ENCODE measurements around the gene WDR44. TPM values are rescaled to one million over a fixed set of nuclear protein-coding genes. Genes with fewer than 3 reads are reported as not detected.

The WDR44 gene
- total RNA-seq, 1 experiment from 2014 or later, result 16.2 TPM

DNA sequence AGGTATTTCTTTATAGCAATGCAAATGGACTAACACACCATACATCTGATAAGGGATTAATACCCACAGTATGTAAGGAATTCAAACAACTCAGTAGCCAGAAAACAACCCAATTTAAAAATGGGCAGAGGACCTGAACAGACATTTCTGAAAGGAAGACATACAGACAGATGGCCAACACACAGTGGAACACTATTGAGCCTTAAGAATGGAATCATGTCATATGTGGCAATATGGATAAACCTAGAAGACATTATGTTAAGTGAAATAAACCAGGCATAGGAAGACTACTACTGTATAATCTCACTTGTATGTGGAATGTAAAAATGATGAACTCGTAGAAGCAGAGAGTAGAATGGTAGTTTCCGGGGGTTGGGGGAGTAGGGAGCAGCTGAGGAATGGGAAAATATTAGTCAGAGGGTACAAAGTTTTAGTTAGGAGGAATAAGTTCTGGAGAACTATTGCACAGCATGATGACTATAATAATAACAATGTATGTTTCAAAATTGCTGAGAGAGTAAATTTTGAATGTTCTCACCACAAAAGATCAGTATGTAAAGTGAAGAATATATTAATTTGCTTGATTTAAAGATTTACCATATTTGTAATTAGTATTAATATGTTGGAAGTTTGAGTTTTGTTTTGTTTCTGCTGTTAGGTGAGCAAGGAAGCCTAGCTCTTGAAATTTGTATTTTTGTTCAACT, 25.2 kb downstream of the WDR44 start:
- H3K4me3 ChIP-seq (ENCODE audit: low read length), result no peak overlapping the region
- POLR2A ChIA-PET (ENCODE audit: unreplicated experiment), result interaction anchor here (0.6 kb wide), 1 partner anchor 1924 kb away, joined by 3 read pairs; no protein-coding TSS in a partner anchor
- no peaks in the 10 kb centered on the region for H3K27me3 ChIP-seq (ENCODE audit: low read length)
- no peaks in the 10 kb centered on the region for H3K36me3 ChIP-seq (ENCODE audit: low read depth, low read length)
- H2AFZ ChIP-seq (ENCODE audit: low read length), result no peak overlapping the region
- no TSS peak for BruUV-seq (replicated peaks)
- H3K9me2 ChIP-seq (replicated peaks; ENCODE audit: low read length), result no peaks in the 10 kb centered on the region
- H3K9ac ChIP-seq (ENCODE audit: low read length), result no peak overlapping the region
- TF ChIP-seq, protein P1, sequence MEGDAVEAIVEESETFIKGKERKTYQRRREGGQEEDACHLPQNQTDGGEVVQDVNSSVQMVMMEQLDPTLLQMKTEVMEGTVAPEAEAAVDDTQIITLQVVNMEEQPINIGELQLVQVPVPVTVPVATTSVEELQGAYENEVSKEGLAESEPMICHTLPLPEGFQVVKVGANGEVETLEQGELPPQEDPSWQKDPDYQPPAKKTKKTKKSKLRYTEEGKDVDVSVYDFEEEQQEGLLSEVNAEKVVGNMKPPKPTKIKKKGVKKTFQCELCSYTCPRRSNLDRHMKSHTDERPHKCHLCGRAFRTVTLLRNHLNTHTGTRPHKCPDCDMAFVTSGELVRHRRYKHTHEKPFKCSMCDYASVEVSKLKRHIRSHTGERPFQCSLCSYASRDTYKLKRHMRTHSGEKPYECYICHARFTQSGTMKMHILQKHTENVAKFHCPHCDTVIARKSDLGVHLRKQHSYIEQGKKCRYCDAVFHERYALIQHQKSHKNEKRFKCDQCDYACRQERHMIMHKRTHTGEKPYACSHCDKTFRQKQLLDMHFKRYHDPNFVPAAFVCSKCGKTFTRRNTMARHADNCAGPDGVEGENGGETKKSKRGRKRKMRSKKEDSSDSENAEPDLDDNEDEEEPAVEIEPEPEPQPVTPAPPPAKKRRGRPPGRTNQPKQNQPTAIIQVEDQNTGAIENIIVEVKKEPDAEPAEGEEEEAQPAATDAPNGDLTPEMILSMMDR (conservative IDR thresholded peaks at IDR 0.05; ENCODE audit: low read depth, low read length), result no peak
- TF ChIP-seq EZH2phosphoT487 (IDR thresholded peaks at IDR 0.05; ENCODE audit: borderline replicate concordance, low read length), result no peak
- TF ChIP-seq EZH2 (IDR thresholded peaks at IDR 0.05; ENCODE audit: low read length, unreplicated experiment), result no peak
- CTCF ChIA-PET, result no interaction called here
- H3K9me3 ChIP-seq (ENCODE audit: low read length), result no peaks in the 10 kb centered on the region
- H3K27ac ChIP-seq (ENCODE audit: low read length), result no peak overlapping the region
- H3K79me2 ChIP-seq (ENCODE audit: low read length), result 0 out of 2 replicates have a peak, but pooled peaks cover 7% of the 10 kb centered on the region
- no peaks in the 10 kb centered on the region for H3F3A ChIP-seq (ENCODE audit: low read length, unreplicated experiment)
- intact Hi-C loops (cut with micrococcal nuclease), result no loop called here
- no peaks in the 10 kb centered on the region for H3K4me1 ChIP-seq (ENCODE audit: insufficient read depth, low read length)
- DNase-seq (no peak), ATAC-seq (no peak)
- no peaks in the 10 kb centered on the region for H4K20me1 ChIP-seq (ENCODE audit: low read length)
- H3K4me2 ChIP-seq (ENCODE audit: low read length), result no peak overlapping the region

DNA sequence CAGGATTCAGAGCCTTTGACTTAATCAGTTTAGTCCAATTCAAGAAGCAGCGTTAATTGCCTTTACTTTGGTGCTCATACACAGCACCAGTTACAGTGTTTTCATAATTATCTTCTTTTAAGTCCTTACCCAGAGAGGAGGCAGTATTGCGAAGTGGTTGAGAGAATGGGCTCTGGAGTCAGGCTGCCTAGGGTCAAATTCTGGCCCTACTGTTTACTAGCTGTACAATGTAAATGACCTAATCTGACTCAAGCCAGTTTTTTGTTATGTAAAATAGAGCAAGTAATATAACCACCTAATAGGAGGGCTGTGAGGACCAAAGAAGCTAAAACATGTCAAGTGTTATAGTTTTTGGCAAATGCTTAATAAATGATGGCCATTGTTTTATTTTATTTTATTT, 27.6 kb downstream of the WDR44 start:
- ATAC-seq, result no peak
- intact Hi-C loops (cut with micrococcal nuclease), result no loop called here
- H3K9ac ChIP-seq (ENCODE audit: low read length), result no peak overlapping the region

DNA sequence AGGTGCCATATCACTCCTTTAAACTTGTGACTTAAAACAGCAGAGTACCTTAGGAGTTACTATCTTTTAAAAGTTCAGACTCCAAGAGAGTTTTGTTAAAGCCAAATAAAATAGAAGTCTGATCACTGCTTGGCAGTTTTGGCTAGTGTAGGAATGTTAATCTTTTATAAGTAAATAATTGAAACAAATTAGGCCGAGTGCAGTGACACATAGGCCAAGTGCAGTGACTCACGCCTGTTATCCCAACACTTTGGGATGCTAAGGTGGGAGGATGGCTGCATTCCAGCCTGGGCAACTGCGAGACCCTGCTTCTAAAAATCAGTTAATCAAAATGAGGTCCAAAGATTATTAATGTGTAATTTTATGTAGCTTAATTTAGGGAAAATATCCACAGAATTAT, 37.2 kb downstream of the WDR44 start:
- CTCF ChIA-PET, result no interaction called here
- H3K27me3 ChIP-seq (ENCODE audit: low read length), result no peaks in the 10 kb centered on the region
- H3K9me3 ChIP-seq (ENCODE audit: low read length), result no peaks in the 10 kb centered on the region
- no peak overlapping the region for H3K27ac ChIP-seq (ENCODE audit: low read length)
- no peak for ATAC-seq
- POLR2A ChIA-PET (ENCODE audit: unreplicated experiment), result no interaction called here
- no peaks in the 10 kb centered on the region for H3K79me2 ChIP-seq (ENCODE audit: low read length)
- BruUV-seq (replicated peaks), result no TSS peak
- no peak overlapping the region for H2AFZ ChIP-seq (ENCODE audit: low read length)
- H3K4me3 ChIP-seq (ENCODE audit: low read length), result no peak overlapping the region
- no peaks in the 10 kb centered on the region for H3K36me3 ChIP-seq (ENCODE audit: low read depth, low read length)
- H3F3A ChIP-seq (ENCODE audit: low read length, unreplicated experiment), result no peaks in the 10 kb centered on the region
- no peak for TF ChIP-seq EZH2 (IDR thresholded peaks at IDR 0.05; ENCODE audit: low read length, unreplicated experiment)
- no peak for TF ChIP-seq EZH2phosphoT487 (IDR thresholded peaks at IDR 0.05; ENCODE audit: borderline replicate concordance, low read length)
- TF ChIP-seq, protein P1 (conservative IDR thresholded peaks at IDR 0.05; ENCODE audit: low read depth, low read length), result no peak
- DNase-seq, result no peak
- intact Hi-C loops (cut with micrococcal nuclease), result no loop called here
- H3K9me2 ChIP-seq (replicated peaks; ENCODE audit: low read length), result no peaks in the 10 kb centered on the region
- H3K4me2 ChIP-seq (ENCODE audit: low read length), result no peak overlapping the region
- no peaks in the 10 kb centered on the region for H3K4me1 ChIP-seq (ENCODE audit: insufficient read depth, low read length)
- no peak overlapping the region for H3K9ac ChIP-seq (ENCODE audit: low read length)
- no peaks in the 10 kb centered on the region for H4K20me1 ChIP-seq (ENCODE audit: low read length)

More for the DNA sequence above, 27.6 kb downstream of the WDR44 start:
- no peak overlapping the region for H3K4me3 ChIP-seq (ENCODE audit: low read length)
- BruUV-seq (replicated peaks), result no TSS peak
- H3K4me1 ChIP-seq (ENCODE audit: insufficient read depth, low read length), result no peaks in the 10 kb centered on the region
- H3F3A ChIP-seq (ENCODE audit: low read length, unreplicated experiment), result no peaks in the 10 kb centered on the region
- H3K27me3 ChIP-seq (ENCODE audit: low read length), result no peaks in the 10 kb centered on the region
- H3K9me3 ChIP-seq (ENCODE audit: low read length), result no peaks in the 10 kb centered on the region
- POLR2A ChIA-PET (ENCODE audit: unreplicated experiment), result no interaction called here
- no peaks in the 10 kb centered on the region for H3K9me2 ChIP-seq (replicated peaks; ENCODE audit: low read length)
- TF ChIP-seq EZH2phosphoT487 (IDR thresholded peaks at IDR 0.05; ENCODE audit: borderline replicate concordance, low read length) (no peak), EZH2 (IDR thresholded peaks at IDR 0.05; ENCODE audit: low read length, unreplicated experiment) (no peak)
- TF ChIP-seq, protein P1 (conservative IDR thresholded peaks at IDR 0.05; ENCODE audit: low read depth, low read length), result no peak
- no peaks in the 10 kb centered on the region for H4K20me1 ChIP-seq (ENCODE audit: low read length)
- DNase-seq, result no peak
- H3K79me2 ChIP-seq (ENCODE audit: low read length), result 0 out of 2 replicates have a peak, but pooled peaks cover 3% of the 10 kb centered on the region
- H3K27ac ChIP-seq (ENCODE audit: low read length), result no peak overlapping the region
- no peak overlapping the region for H3K4me2 ChIP-seq (ENCODE audit: low read length)
- no peaks in the 10 kb centered on the region for H3K36me3 ChIP-seq (ENCODE audit: low read depth, low read length)
- no peak overlapping the region for H2AFZ ChIP-seq (ENCODE audit: low read length)
- CTCF ChIA-PET, result no interaction called here

All from PC-3 (cell line).